Karpas-422 (cell line): ENCODE results near the gene ZC3HAV1. TPM values are rescaled to one million over a fixed set of nuclear protein-coding genes. Genes with fewer than 3 reads are reported as not detected.

Experiments used
- DNase-seq: peaks from one replicate; pipeline ENCODE4 v3.0.0-alpha.2; 2015
- H2AFZ ChIP-seq: fragments of 200-600 bp; sonication (generic); 2 replicates; pipeline ENCODE4 v1.6.1; 2014; ENCODE audit warnings: antibody characterized with exemption, low read length, mixed read lengths
- H3K27ac ChIP-seq: fragments of 200-600 bp; sonication (generic); 2 replicates; pipeline ENCODE4 v1.5.1; 2014; ENCODE audit warnings: mild to moderate bottlenecking, low read length, moderate library complexity
- H3K27me3 ChIP-seq: fragments of 200-600 bp; sonication (generic); 2 replicates; pipeline ENCODE4 v1.6.1; 2014; ENCODE audit warnings: low read length, mixed read lengths
- H3K36me3 ChIP-seq: fragments of 200-600 bp; sonication (generic); 2 replicates; pipeline ENCODE4 v1.6.1; 2014; ENCODE audit warnings: low read length, mixed read lengths; ENCODE audit not compliant: insufficient read depth
- H3K4me1 ChIP-seq: fragments of 200-600 bp; sonication (generic); 2 replicates; pipeline ENCODE4 v1.6.1; 2014; ENCODE audit warnings: mild to moderate bottlenecking, low read length, mixed read lengths
- H3K4me2 ChIP-seq: fragments of 200-600 bp; sonication (generic); 2 replicates; pipeline ENCODE4 v1.6.1; 2014; ENCODE audit warnings: low read length, low read depth, mild to moderate bottlenecking; ENCODE audit not compliant: poor library complexity, severe bottlenecking
- H3K4me3 ChIP-seq: fragments of 200-600 bp; sonication (generic); 2 replicates; pipeline ENCODE4 v1.5.1; 2014; ENCODE audit warnings: mild to moderate bottlenecking, antibody characterized with exemption, low read length, mixed read lengths
- H3K79me2 ChIP-seq: fragments of 200-600 bp; sonication (generic); 2 replicates; pipeline ENCODE4 v1.6.1; 2014; ENCODE audit warnings: mild to moderate bottlenecking, low read length, mixed read lengths
- H3K9ac ChIP-seq: fragments of 200-600 bp; sonication (generic); 2 replicates; pipeline ENCODE4 v1.6.0; 2014; ENCODE audit warnings: low read length
- H3K9me2 ChIP-seq: fragments of 200-600 bp; sonication (generic), shearing (Covaris generic); replicated peaks from 2 replicates; pipeline ENCODE4 v1.6.0; 2014; ENCODE audit warnings: mild to moderate bottlenecking, low read length, moderate library complexity; ENCODE audit not compliant: insufficient read depth
- H3K9me3 ChIP-seq: fragments of 300-700, 200-600 bp; sonication (generic); 2 replicates; pipeline ENCODE4 v1.6.1; 2014; ENCODE audit warnings: low read length, mixed read lengths
- H4K20me1 ChIP-seq: fragments of 200-600 bp; sonication (generic); 2 replicates; pipeline ENCODE4 v1.6.1; 2014; ENCODE audit warnings: mild to moderate bottlenecking, antibody characterized with exemption, low read length, low read depth; ENCODE audit not compliant: insufficient read depth
- total RNA-seq: library from RNA; depleted of rRNA; stranded (reverse); fragments of >200 nt; shearing (Covaris generic); gene quantifications from 2 replicates; pipeline ENCODE4 v1.2.3, GENCODE V29; 2014; ENCODE audit warnings: low replicate concordance

Gene ZC3HAV1
- total RNA-seq, 1 experiment from 2014 or later, result 49.2 TPM

DNA sequence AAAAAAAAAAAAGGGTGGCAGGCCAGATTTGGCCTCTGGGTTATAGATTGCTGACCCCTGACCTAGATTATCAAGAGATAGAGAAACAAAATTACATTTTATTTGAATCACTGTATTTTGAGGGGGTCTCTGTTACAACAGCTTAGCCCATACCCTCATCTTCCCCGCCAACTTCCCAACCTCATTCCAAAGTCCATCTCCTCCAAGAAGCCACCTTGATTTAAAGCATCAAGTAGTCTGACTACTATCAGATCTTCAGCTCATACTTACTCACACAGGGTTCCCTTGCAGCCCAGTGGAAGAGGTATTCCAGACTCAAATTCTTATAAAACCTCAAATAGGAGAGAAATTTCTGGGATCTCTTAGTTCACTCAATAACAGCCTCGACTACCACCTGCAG is 20.4 kb downstream of the ZC3HAV1 start:
- peaks cover 83% of the 10 kb centered on the region for H3K79me2 ChIP-seq
- no peaks in the 10 kb centered on the region for H3K9me3 ChIP-seq
- no peak for DNase-seq
- no peak overlapping the region for H3K4me3 ChIP-seq
- no peaks in the 10 kb centered on the region for H3K27me3 ChIP-seq
- H3K4me1 ChIP-seq, result no peaks in the 10 kb centered on the region
- no peaks in the 10 kb centered on the region for H4K20me1 ChIP-seq
- H3K9me2 ChIP-seq, result no peaks in the 10 kb centered on the region
- no peak overlapping the region for H3K4me2 ChIP-seq
- no peak overlapping the region for H2AFZ ChIP-seq
- H3K27ac ChIP-seq, result no peak overlapping the region
- no peak overlapping the region for H3K9ac ChIP-seq
- H3K36me3 ChIP-seq, result peaks cover 49% of the 10 kb centered on the region

- H3K9me3 ChIP-seq, result no peaks in the 10 kb centered on the region
- no peaks in the 10 kb centered on the region for H3K4me1 ChIP-seq
- H3K4me2 ChIP-seq, result no peak overlapping the region
- peaks cover 81% of the 10 kb centered on the region for H3K79me2 ChIP-seq
- H2AFZ ChIP-seq, result no peak overlapping the region
- H3K9me2 ChIP-seq, result no peaks in the 10 kb centered on the region
- H3K4me3 ChIP-seq, result no peak overlapping the region
- H3K36me3 ChIP-seq, result peaks cover 53% of the 10 kb centered on the region
- H3K9ac ChIP-seq, result no peak overlapping the region
- H4K20me1 ChIP-seq, result no peaks in the 10 kb centered on the region
- H3K27me3 ChIP-seq, result no peaks in the 10 kb centered on the region
- DNase-seq, result no peak
- H3K27ac ChIP-seq, result no peak overlapping the region
These were observed 21.3 kb downstream of the ZC3HAV1 start for GRCh38 chr7:139088268-139088667.

GRCh38 chr7:139087212-139087611 is 22.3 kb downstream of the ZC3HAV1 start:
- Histone ChIP-seq H3K27me3 (no peaks in the 10 kb centered on the region), H3K4me1 (no peaks in the 10 kb centered on the region), H3K9me3 (no peaks in the 10 kb centered on the region), H4K20me1 (no peaks in the 10 kb centered on the region), H3K4me3 (no peak overlapping the region), H3K9ac (no peak overlapping the region), H3K36me3 (peaks cover 60% of the 10 kb centered on the region), H3K79me2 (peaks cover 70% of the 10 kb centered on the region), H3K4me2 (no peak overlapping the region), H3K27ac (no peak overlapping the region), H2AFZ (no peak overlapping the region), H3K9me2 (no peaks in the 10 kb centered on the region)
- DNase-seq, result no peak

DNA sequence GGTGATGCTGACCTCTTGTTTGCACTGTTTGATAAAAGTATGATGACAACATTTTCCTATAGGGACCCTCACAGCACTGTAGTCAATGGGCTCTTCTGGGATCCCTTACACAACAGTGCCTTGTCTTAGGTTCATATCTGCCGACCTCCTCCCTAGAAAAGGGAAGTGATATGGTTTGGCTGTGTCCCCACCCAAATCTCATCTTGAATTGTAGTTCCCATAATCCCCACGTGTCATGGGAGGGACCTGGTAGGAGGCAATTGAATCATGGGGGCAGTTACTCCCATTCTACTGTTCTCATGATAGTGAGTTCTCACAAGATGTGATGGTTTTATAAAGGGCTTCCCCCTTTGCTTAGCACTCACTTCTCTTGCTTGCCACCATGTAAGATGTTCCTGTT is 23.1 kb downstream of the ZC3HAV1 start:
- Histone ChIP-seq H4K20me1 (no peaks in the 10 kb centered on the region), H3K4me3 (no peak overlapping the region), H2AFZ (no peak overlapping the region), H3K79me2 (peaks cover 63% of the 10 kb centered on the region), H3K36me3 (peaks cover 63% of the 10 kb centered on the region), H3K4me2 (no peak overlapping the region), H3K9ac (no peak overlapping the region), H3K27me3 (no peaks in the 10 kb centered on the region), H3K9me3 (no peaks in the 10 kb centered on the region), H3K4me1 (no peaks in the 10 kb centered on the region), H3K9me2 (no peaks in the 10 kb centered on the region), H3K27ac (no peak overlapping the region)
- DNase-seq, result no peak

DNA sequence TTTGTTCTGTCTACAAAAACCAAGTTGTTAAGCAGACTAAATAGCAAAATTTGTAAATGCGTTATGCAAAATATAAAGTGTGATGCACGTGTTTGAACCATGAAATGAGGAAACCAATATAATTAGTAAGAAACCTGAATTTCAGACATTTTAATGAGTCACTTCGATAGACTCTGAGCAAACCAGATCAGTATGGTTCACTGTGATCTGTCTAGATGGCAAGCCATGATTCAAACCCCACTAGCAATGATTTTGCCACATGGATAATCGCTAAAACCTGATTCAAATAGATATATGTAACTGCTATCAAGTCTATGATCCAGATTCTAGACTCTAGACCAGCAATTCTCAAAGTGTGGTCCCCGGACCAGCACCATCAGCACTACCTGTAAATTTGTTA is 24.8 kb downstream of the ZC3HAV1 start:
- no peak overlapping the region for H3K9ac ChIP-seq
- H3K27ac ChIP-seq, result no peak overlapping the region
- no peaks in the 10 kb centered on the region for H3K27me3 ChIP-seq
- H3K4me3 ChIP-seq, result no peak overlapping the region
- no peak overlapping the region for H2AFZ ChIP-seq
- no peaks in the 10 kb centered on the region for H4K20me1 ChIP-seq
- DNase-seq, result no peak
- H3K4me1 ChIP-seq, result no peaks in the 10 kb centered on the region
- H3K36me3 ChIP-seq, result peaks cover 69% of the 10 kb centered on the region
- H3K79me2 ChIP-seq, result peaks cover 56% of the 10 kb centered on the region
- H3K9me2 ChIP-seq, result no peaks in the 10 kb centered on the region
- H3K9me3 ChIP-seq, result no peaks in the 10 kb centered on the region
- no peak overlapping the region for H3K4me2 ChIP-seq

DNA sequence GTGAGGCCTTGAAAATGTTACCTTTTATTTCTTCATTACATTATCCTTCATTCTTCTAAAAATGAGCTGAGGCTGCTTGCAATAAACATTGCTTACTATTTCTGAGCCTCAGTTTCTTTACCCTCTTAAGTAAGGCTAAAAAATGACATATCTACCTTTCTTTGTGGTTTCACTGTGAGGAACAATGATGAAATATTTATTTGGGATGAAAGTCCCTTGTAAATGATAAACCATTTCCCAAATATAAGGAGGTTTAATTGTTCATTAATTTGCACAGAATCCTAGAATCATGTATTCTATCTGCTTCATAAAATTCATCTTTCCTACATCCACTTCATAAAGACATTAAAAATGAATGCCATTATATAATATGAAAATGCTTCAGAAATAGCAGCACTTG is 27.9 kb downstream of the ZC3HAV1 start:
- Histone ChIP-seq H3K9ac (no peak overlapping the region), H3K4me3 (no peak overlapping the region), H3K4me1 (no peaks in the 10 kb centered on the region), H3K27me3 (no peaks in the 10 kb centered on the region), H4K20me1 (no peaks in the 10 kb centered on the region), H2AFZ (no peak overlapping the region), H3K36me3 (peaks cover 57% of the 10 kb centered on the region), H3K9me3 (no peaks in the 10 kb centered on the region), H3K4me2 (no peak overlapping the region), H3K27ac (no peak overlapping the region), H3K9me2 (no peaks in the 10 kb centered on the region), H3K79me2 (peaks cover 33% of the 10 kb centered on the region)
- DNase-seq, result no peak

GRCh38 chr7:139080905-139081304 is 28.6 kb downstream of the ZC3HAV1 start:
- H3K9me2 ChIP-seq, result no peaks in the 10 kb centered on the region
- no peaks in the 10 kb centered on the region for H3K27me3 ChIP-seq
- no peak overlapping the region for H3K4me3 ChIP-seq
- no peak overlapping the region for H2AFZ ChIP-seq
- H3K36me3 ChIP-seq, result peaks cover 59% of the 10 kb centered on the region
- no peak for DNase-seq
- H3K9me3 ChIP-seq, result no peaks in the 10 kb centered on the region
- H3K4me1 ChIP-seq, result no peaks in the 10 kb centered on the region
- peaks cover 29% of the 10 kb centered on the region for H3K79me2 ChIP-seq
- no peak overlapping the region for H3K4me2 ChIP-seq
- H4K20me1 ChIP-seq, result no peaks in the 10 kb centered on the region
- H3K27ac ChIP-seq, result no peak overlapping the region
- H3K9ac ChIP-seq, result no peak overlapping the region

DNA sequence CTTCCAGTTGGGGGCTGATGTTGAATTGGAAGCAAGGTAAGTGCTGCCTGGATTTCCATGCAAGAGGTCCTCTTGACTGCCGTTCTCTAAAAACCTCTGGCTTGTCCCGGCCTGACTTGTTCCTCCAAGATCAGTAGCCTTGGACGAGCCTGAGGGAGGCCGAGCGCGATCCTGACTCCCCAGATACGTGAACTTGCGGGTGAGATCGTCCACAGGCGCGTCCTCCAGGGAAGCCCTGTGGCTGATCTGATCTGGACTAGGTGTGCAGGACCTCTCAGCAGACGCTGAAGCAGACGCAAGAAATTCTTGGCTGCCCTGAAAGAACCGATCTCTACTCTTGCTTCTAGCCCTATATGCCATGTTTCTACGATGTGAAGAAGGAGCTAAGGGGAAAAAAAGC is 29.7 kb downstream of the ZC3HAV1 start:
- Histone ChIP-seq H4K20me1 (no peaks in the 10 kb centered on the region), H3K4me2 (no peak overlapping the region), H3K9ac (no peak overlapping the region), H3K9me2 (no peaks in the 10 kb centered on the region), H3K27ac (no peak overlapping the region), H2AFZ (no peak overlapping the region), H3K27me3 (no peaks in the 10 kb centered on the region), H3K4me1 (peaks cover under 1% of the 10 kb centered on the region; the same call in 1 of the 2 replicates), H3K79me2 (peaks cover 23% of the 10 kb centered on the region), H3K4me3 (no peak overlapping the region), H3K9me3 (no peaks in the 10 kb centered on the region), H3K36me3 (peaks cover 57% of the 10 kb centered on the region)
- DNase-seq, result no peak

DNA sequence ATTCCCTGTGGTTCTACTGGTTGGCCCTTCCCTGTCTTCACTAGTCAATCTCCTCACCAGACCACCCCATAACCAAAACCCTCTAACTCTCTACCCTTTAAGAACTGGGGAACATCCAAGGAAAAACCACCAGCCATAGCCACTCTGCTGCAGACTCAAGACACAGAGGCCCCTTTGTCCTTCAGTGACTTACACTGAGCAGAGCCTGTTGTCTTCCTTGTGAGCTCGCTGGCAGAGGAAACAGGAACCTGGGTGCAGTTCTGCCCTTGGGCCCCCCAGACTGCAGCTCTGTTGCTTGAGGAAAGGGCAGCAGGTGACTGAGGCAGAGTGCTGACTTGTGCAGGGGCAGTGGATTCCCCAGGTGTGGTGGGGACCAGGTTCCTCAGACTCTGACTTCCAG is 30.6 kb downstream of the ZC3HAV1 start:
- Histone ChIP-seq H3K9ac (no peak overlapping the region), H3K27ac (no peak overlapping the region), H3K9me2 (no peaks in the 10 kb centered on the region), H3K4me2 (no peak overlapping the region), H3K27me3 (no peaks in the 10 kb centered on the region), H3K4me3 (no peak overlapping the region), H4K20me1 (no peaks in the 10 kb centered on the region), H3K79me2 (peaks cover 21% of the 10 kb centered on the region), H3K36me3 (peaks cover 54% of the 10 kb centered on the region), H3K4me1 (peaks cover 3% of the 10 kb centered on the region; the same call in 1 of the 2 replicates), H2AFZ (no peak overlapping the region), H3K9me3 (no peaks in the 10 kb centered on the region)
- DNase-seq, result no peak
